Natural killer cell (primary cell): Measurements from ENCODE around the gene RBM47. TPM values are rescaled to one million over a fixed set of nuclear protein-coding genes. Genes with fewer than 3 reads are reported as not detected.
A peak's percentile ranks its signal among the peaks of the same experiment; 100 is the strongest.

Experiments used
- ATAC-seq, 3 donors: fragments of 150-1000 bp in 2 of 3; fragments of 200-7000 bp in 1 of 3; cut with Tn5 transposase; 1 replicate in 1 of 3; 2 replicates in 2 of 3; pipeline ENCODE4 v1.10.0; 2021; ENCODE audit warnings: mild to moderate bottlenecking in 2 of 3, moderate library complexity in 2 of 3
- DNase-seq, 2 donors: peaks; one replicate each; pipeline versions ENCODE4 v3.0.0 to v3.0.0-alpha.2; 2013 to 2021; ENCODE audit warnings: mixed read lengths in 1 of 2
- H3K27ac ChIP-seq: one replicate; pipeline ENCODE4 v1.5.1; 2013; ENCODE audit warnings: mild to moderate bottlenecking, low read length
- H3K27me3 ChIP-seq: one replicate; pipeline ENCODE4 v1.6.1; 2013; ENCODE audit warnings: low read length; ENCODE audit not compliant: control insufficient read depth, insufficient read depth
- H3K36me3 ChIP-seq: one replicate; pipeline ENCODE4 v1.6.1; 2013; ENCODE audit warnings: low read length; ENCODE audit not compliant: control insufficient read depth, insufficient read depth
- H3K4me1 ChIP-seq: one replicate; pipeline ENCODE4 v1.6.1; 2013; ENCODE audit warnings: low read length; ENCODE audit not compliant: control insufficient read depth, insufficient read depth
- H3K4me3 ChIP-seq: one replicate; pipeline ENCODE4 v1.5.1; 2013; ENCODE audit warnings: low read length
- H3K9me3 ChIP-seq: one replicate; pipeline ENCODE4 v1.6.1; 2013; ENCODE audit warnings: low read length; ENCODE audit not compliant: control insufficient read depth, insufficient read depth
- H3K27ac Mint-ChIP-seq, 2 donors: one replicate each; pipeline ENCODE4 v1.8.0; 2022; ENCODE audit warnings: mild to moderate bottlenecking in 2 of 2, mixed read lengths in 2 of 2, moderate library complexity in 1 of 2
- H3K27me3 Mint-ChIP-seq, 2 donors: one replicate each; pipeline ENCODE4 v1.8.0; 2022; ENCODE audit warnings: low read depth in 2 of 2, mixed read lengths in 2 of 2
- H3K36me3 Mint-ChIP-seq: one replicate; pipeline ENCODE4 v1.8.0; 2022; ENCODE audit warnings: mixed read lengths
- H3K4me1 Mint-ChIP-seq, 2 donors: one replicate each; pipeline ENCODE4 v1.8.0; 2022; ENCODE audit warnings: mixed read lengths in 2 of 2
- H3K4me3 Mint-ChIP-seq: one replicate; pipeline ENCODE4 v1.8.0; 2022; ENCODE audit warnings: mild to moderate bottlenecking, moderate library complexity, mixed read lengths
- H3K9me3 Mint-ChIP-seq, 2 donors: one replicate each; pipeline ENCODE4 v1.8.0; 2022; ENCODE audit warnings: mixed read lengths in 2 of 2
- WGBS: methylation state at CpG from one replicate; pipeline ENCODE4 v1.1.7; 2013; ENCODE audit warnings: missing lambda C conversion rate; ENCODE audit not compliant: insufficient coverage; 5-methylcytosine and 5-hydroxymethylcytosine counted together
- intact Hi-C: fragments of 100-400 bp; cut with micrococcal nuclease; formaldehyde crosslinking; loops from one replicate; pipeline ENCODE4 v1.14.2; 2022
- total RNA-seq, 4 donors: library from RNA; stranded (reverse); fragments of 120-200 nt in 1 of 4; gene quantifications; one replicate each; pipeline versions ENCODE4 v1.2.3 to v1.2.4, GENCODE V29; 2013 to 2022
- TF ChIP-seq, protein P1 (sequence below): fragments of 200-600 bp; IDR thresholded peaks from one replicate; pipeline ENCODE4 v1.8.0; 2022; ENCODE audit warnings: antibody characterized with exemption

The RBM47 gene
- total RNA-seq, 3 donors from 2014 or later (not counting 1 experiment from before 2014, with no cell fraction given): 2.0 to 7.7 (median 3.9) TPM

DNA sequence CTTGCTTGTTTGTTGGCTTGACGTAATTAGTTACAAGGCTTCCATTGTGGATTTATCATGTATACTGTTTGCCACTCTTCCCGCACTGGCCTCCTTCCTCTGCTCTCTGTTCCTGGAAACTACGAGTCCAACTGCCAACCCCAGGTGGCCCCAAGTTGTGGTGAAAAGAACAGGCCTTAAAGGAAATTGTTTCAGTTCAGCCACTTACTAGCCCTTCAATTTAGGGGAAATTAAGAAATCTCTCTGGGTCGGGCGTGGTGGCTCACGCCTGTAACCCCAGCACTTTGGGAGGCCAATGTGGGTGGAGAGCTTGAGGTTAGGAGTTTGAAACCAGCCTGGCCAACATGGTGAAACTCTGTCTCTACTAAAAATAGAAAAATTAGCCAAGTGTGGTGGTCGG is 28.0 kb downstream of the RBM47 start:
- Histone ChIP-seq H3K27ac (no peak overlapping the region), H3K4me3 (no peak overlapping the region), H3K4me1 (no peaks in the 10 kb centered on the region), H3K9me3 (no peaks in the 10 kb centered on the region), H3K36me3 (no peaks in the 10 kb centered on the region), H3K27me3 (no peaks in the 10 kb centered on the region)
- Mint-ChIP-seq H3K36me3 (no peaks in the 10 kb centered on the region), H3K9me3 (no peaks in the 10 kb centered on the region), H3K27me3 (peaks cover 0 to 7% of the 10 kb centered on the region in 2 donors), H3K27ac (no peak overlapping the region), H3K4me1 (no peaks in the 10 kb centered on the region), H3K4me3 (no peak overlapping the region)
- intact Hi-C loops: no loop called here
- WGBS: 80% methylated on average over 7 of the region's 7 CpGs
- TF ChIP-seq, protein P1, sequence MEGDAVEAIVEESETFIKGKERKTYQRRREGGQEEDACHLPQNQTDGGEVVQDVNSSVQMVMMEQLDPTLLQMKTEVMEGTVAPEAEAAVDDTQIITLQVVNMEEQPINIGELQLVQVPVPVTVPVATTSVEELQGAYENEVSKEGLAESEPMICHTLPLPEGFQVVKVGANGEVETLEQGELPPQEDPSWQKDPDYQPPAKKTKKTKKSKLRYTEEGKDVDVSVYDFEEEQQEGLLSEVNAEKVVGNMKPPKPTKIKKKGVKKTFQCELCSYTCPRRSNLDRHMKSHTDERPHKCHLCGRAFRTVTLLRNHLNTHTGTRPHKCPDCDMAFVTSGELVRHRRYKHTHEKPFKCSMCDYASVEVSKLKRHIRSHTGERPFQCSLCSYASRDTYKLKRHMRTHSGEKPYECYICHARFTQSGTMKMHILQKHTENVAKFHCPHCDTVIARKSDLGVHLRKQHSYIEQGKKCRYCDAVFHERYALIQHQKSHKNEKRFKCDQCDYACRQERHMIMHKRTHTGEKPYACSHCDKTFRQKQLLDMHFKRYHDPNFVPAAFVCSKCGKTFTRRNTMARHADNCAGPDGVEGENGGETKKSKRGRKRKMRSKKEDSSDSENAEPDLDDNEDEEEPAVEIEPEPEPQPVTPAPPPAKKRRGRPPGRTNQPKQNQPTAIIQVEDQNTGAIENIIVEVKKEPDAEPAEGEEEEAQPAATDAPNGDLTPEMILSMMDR: no peak
- ATAC-seq: no peak
- no peak for DNase-seq

DNA sequence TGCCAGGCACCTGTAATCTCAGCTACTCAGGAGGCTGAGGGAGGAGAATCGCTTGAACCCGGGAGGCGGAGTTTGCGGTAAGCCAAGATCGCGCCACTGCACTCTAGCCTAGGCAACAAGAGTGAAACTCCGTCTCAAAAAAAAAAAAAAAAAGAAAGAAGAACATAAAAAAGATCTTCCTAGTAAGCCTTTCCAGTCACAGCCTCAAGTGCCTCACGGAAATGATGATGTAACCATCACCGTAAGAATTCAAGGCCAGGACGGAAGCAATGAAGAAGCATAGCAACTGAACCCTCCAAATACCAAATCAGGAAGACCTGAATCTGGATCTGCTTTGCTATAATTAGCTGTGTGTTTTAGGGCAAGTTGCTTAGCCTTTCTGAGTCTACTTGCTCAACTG is 28.8 kb downstream of the RBM47 start:
- 96% methylated on average over 3 of the region's 10 CpGs for WGBS
- Mint-ChIP-seq H3K9me3 (no peaks in the 10 kb centered on the region), H3K27me3 (peaks cover 0 to 6% of the 10 kb centered on the region in 2 donors), H3K27ac (no peak overlapping the region), H3K36me3 (no peaks in the 10 kb centered on the region), H3K4me1 (no peaks in the 10 kb centered on the region), H3K4me3 (no peak overlapping the region)
- Histone ChIP-seq H3K4me1 (no peaks in the 10 kb centered on the region), H3K36me3 (no peaks in the 10 kb centered on the region), H3K4me3 (no peak overlapping the region), H3K27ac (no peak overlapping the region), H3K27me3 (no peaks in the 10 kb centered on the region), H3K9me3 (no peaks in the 10 kb centered on the region)
- no peak for DNase-seq
- ATAC-seq: peak in 1 of 3 donors; percentile 32
- TF ChIP-seq, protein P1: no peak
- intact Hi-C loops: no loop called here

DNA sequence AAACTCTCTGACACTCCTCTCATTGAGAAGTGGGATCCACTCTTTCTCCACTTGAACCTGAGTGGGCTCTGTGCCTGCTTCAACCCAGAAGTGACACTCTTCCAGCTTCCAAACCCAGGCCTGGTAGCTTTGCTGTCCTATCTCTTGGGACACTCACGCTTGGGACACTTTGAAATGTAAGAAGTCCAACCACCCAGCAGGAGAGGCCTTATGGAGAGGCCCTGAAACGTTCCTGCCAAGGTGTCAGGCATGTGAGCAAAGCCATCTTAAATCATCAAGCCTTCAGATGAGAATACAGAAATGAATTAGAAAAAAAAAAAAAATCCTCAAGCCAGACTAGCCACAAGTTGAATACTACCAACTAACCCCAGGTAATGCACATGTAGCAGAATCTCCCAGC is 30.2 kb downstream of the RBM47 start:
- intact Hi-C loops: no loop called here
- ATAC-seq: no peak

DNA sequence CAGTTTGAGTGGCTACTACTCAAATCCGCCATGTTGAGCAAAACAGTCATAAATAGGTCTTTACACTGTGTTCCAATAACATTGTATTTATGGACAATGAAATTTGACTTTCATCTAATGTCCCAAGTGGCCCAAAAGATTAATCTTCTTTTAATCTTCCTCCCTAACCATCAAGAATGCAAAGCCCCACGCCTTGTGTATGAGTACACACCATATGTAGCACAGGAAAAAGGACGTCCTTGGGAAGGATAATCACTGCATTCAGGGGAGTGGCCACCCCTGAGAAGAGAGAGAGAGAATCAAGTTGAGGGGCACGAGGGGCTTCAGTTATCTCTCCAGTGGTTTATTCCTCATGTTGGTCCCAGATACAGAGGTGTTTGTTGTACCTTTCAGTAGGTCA is 33.1 kb downstream of the RBM47 start:
- H3K9me3 ChIP-seq: no peaks in the 10 kb centered on the region
- H3K27me3 ChIP-seq: no peaks in the 10 kb centered on the region
- H3K4me1 Mint-ChIP-seq: no peaks in the 10 kb centered on the region
- intact Hi-C loops: no loop called here
- H3K27ac Mint-ChIP-seq: no peak overlapping the region
- H3K36me3 Mint-ChIP-seq: no peaks in the 10 kb centered on the region
- 66% methylated on average over 3 of the region's 4 CpGs for WGBS
- H3K4me3 Mint-ChIP-seq: no peak overlapping the region
- H3K36me3 ChIP-seq: no peaks in the 10 kb centered on the region
- ATAC-seq (no peak), DNase-seq (no peak)
- H3K4me3 ChIP-seq: no peak overlapping the region
- peaks cover 0 to 3% of the 10 kb centered on the region in 2 donors for H3K27me3 Mint-ChIP-seq
- H3K9me3 Mint-ChIP-seq: no peaks in the 10 kb centered on the region
- H3K27ac ChIP-seq: no peak overlapping the region
- TF ChIP-seq, protein P1: no peak
- no peaks in the 10 kb centered on the region for H3K4me1 ChIP-seq

More for the DNA sequence above, 30.2 kb downstream of the RBM47 start:
- Mint-ChIP-seq H3K27ac (no peak overlapping the region), H3K27me3 (peaks cover 0 to 6% of the 10 kb centered on the region in 2 donors), H3K4me1 (no peaks in the 10 kb centered on the region), H3K4me3 (no peak overlapping the region), H3K9me3 (no peaks in the 10 kb centered on the region), H3K36me3 (no peaks in the 10 kb centered on the region)
- Histone ChIP-seq H3K27me3 (no peaks in the 10 kb centered on the region), H3K4me1 (no peaks in the 10 kb centered on the region), H3K27ac (no peak overlapping the region), H3K36me3 (no peaks in the 10 kb centered on the region), H3K9me3 (no peaks in the 10 kb centered on the region), H3K4me3 (no peak overlapping the region)
- no peak for DNase-seq
- 88% methylated on average over 2 of the region's 2 CpGs for WGBS
- TF ChIP-seq, protein P1: no peak
